ENCODE data around the gene CD74. TPM values are rescaled to one million over a fixed set of nuclear protein-coding genes. Genes with fewer than 3 reads are reported as not detected.

CD74 gene
- total RNA-seq, 1 donor: 3.0 TPM

DNA sequence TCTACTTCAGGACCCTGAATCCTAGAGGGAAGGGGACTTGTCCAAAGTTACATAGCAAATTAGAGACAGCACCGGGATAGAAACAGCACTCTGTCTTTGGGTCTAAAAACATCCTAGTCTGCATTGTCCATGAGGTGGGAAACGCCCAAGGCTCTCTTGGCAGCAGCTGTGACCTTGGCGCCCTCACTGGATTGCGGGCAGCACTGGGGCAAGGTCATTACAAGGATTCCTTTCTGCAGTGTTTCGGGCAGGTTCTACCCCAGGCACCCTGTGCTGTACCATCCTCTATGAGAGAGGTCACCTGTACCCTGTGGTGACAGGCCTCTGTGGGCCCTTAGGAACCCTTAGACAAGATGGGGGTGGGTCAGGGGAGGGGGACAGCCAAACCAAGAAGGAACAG lies 8.6 kb downstream of the CD74 start:
- TF ChIP-seq CTCF (IDR thresholded peaks at IDR 0.05; ENCODE audit: insufficient read depth, low read depth, low read length): no peak
- H3K4me3 ChIP-seq (ENCODE audit: low read depth, low read length): no peak overlapping the region
- no peak for DNase-seq (ENCODE audit: low read depth)

- DNase-seq (ENCODE audit: low read depth): no peak
- no peak for TF ChIP-seq CTCF (IDR thresholded peaks at IDR 0.05; ENCODE audit: insufficient read depth, low read depth, low read length)
- no peak overlapping the region for H3K4me3 ChIP-seq (ENCODE audit: low read depth, low read length)
Observed at GRCh38 chr5:150402901-150403342, 9.8 kb downstream of the CD74 start.

DNA sequence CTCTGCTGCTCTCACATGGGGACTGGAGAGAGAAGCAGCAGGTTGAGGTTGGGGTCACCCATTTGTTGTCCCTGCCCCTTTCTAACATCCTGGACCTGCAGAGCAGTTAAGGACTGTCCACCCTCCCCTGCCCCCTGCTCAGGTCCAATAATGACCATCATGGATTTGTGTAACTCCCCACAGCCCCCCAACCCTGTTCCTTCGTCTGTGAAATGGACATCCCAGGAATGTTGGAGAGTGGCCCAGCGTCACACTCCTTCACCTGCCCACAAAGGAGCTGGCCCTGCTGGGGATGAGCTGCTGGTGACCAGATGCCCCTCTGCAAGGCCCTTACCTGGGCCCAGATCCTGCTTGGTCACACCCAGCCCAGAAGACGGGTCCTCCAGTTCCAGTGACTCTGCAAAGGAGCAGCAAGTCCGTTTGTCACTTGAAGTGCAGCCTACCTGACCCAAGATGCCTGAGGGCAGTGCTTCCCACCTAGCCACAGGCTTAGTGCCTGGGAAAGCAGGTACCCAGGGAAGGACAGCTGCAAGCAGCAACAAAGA lies 10.4 kb downstream of the CD74 start:
- no peak for TF ChIP-seq CTCF (IDR thresholded peaks at IDR 0.05; ENCODE audit: insufficient read depth, low read depth, low read length)
- no peak overlapping the region for H3K4me3 ChIP-seq (ENCODE audit: low read depth, low read length)
- no peak for DNase-seq (ENCODE audit: low read depth)

DNA sequence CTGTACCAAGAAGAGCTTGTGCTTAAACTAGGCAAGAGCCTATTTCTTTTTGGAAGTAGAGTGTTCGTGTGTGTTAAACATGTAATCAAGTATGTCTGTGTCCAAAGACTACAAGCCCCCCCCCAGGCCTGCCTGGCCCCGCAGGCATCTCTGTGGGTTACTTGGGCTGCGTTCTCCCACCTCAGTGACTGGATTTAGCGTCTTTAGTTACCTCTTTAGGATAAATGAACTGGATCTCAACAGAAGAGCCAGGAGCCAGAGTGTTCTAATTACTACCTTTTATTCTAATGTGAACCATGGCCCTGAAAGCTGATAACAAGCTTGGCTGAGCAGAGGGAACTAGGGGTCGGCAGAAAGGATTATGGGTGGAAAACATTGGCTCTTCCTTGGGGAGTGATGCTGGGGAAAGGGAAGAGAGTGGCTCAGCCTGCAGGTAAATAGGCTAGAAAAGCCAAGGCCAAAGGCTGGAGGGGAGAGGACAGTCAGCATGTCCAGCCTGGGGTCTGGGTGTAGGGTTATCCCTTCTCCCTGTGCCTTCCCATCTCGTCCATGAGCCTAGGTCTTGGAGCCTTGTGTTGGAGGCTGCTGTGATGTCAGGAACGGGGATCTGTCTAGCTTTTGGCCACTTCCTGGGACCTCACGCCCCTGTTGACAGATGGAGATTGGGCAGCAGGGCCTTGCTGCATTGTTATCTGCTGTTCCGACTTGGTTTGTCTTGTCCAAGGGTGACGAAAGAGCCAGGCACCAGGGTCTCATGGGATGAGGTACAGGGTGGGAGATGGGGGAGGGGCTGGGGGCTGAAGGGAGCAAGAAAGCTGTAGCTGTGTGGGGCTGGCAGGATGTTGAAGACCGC lies 11.1 kb downstream of the CD74 start:
- no peak overlapping the region for H3K4me3 ChIP-seq (ENCODE audit: low read depth, low read length)
- no peak for TF ChIP-seq CTCF (IDR thresholded peaks at IDR 0.05; ENCODE audit: insufficient read depth, low read depth, low read length)
- DNase-seq (ENCODE audit: low read depth): no peak

GRCh38 chr5:150401076-150401375 lies 11.7 kb downstream of the CD74 start:
- no peak overlapping the region for H3K4me3 ChIP-seq (ENCODE audit: low read depth, low read length)
- no peak for TF ChIP-seq CTCF (IDR thresholded peaks at IDR 0.05; ENCODE audit: insufficient read depth, low read depth, low read length)
- DNase-seq (ENCODE audit: low read depth): no peak

DNA sequence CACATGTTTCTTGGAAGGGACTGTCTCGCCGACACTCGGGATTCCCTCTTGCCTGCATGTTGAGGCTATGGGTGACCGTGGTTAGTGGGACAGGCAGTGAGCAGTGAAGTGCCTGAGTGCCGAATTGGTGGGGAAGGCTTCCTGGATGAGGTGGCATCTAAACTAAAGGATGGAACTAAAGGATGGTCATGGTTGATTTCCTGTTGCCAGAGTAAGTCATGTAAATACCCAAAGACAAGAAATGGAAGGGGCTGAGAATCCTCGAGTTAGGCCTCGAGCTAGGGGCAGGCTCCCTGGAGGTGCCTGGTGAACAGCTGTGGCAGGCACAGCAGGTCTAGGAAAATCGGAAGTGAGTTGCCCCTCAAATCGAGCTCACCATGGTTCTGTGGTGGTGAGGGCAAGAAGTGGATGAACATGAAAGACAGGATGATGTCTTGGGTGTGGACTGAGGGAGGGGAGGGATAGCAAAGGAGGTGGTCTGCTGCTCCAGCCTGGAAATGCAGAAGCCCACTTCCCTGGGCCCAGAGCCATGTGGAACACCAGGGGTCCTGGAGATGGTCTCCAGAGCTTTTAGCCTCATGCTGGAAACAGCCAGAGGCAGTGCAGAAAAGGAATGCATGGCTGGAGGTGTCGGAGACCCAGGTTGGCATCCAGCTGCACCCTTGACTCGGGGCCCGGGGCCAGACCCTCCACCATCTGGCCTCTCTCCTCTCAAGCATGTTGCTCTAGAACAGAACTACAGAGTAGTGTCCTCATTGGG lies 12.2 kb downstream of the CD74 start:
- no peak for TF ChIP-seq CTCF (IDR thresholded peaks at IDR 0.05; ENCODE audit: insufficient read depth, low read depth, low read length)
- DNase-seq (ENCODE audit: low read depth): no peak

More for the DNA sequence above, 12.2 kb downstream of the CD74 start:
- no peak overlapping the region for H3K4me3 ChIP-seq (ENCODE audit: low read depth, low read length)

Data from fibroblast of villous mesenchyme (primary cell).